ENCODE data around the gene DGKB.

DGKB gene

DNA sequence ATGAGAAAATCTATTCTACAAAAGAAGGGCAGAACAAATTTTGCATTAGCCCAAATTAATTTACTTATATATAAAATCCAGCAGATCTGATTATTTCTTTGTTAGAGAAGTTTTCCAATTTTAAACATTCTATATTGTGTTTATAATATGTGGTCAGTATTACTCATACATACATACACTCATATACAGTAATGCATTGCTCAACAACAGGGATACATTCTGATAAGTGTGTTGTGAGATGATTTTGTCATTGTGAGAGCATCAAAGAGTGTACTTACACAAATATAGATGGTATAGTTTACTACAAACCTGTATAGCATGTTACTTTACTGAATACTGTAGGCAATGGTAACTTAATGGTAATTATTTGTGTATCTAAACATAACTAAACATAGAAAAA is 673.5 kb downstream of the DGKB start:
- Histone ChIP-seq H3K9me2 (replicated peaks; ENCODE audit: insufficient read depth, low read length) (no peaks in the 10 kb centered on the region), H3K79me2 (ENCODE audit: low read length) (no peaks in the 10 kb centered on the region), H3K36me3 (replicated peaks; ENCODE audit: insufficient read depth, low read length) (no peaks in the 10 kb centered on the region), H3K9ac (ENCODE audit: low read length) (no peak overlapping the region), H3K9me3 (replicated peaks; ENCODE audit: insufficient read depth, low read length) (no peaks in the 10 kb centered on the region), H3K4me2 (ENCODE audit: low read depth, low read length) (no peak overlapping the region), H3F3A (ENCODE audit: insufficient read depth, low read length) (no peaks in the 10 kb centered on the region), H3K4me3 (ENCODE audit: low read length) (no peak overlapping the region), H3K27ac (ENCODE audit: low read length) (no peak overlapping the region), H3K4me1 (ENCODE audit: low read length) (no peaks in the 10 kb centered on the region), H4K20me1 (ENCODE audit: insufficient read depth, low read length) (no peaks in the 10 kb centered on the region), H3K27me3 (replicated peaks; ENCODE audit: insufficient read depth, low read length) (no peaks in the 10 kb centered on the region), H2AFZ (ENCODE audit: low read length) (no peak overlapping the region)
- DNase-seq: no peak
- TF ChIP-seq EZH2phosphoT487 (IDR thresholded peaks at IDR 0.05; ENCODE audit: low read length) (no peak), EZH2 (optimal IDR thresholded peaks at IDR 0.05; ENCODE audit: low read depth, low read length) (no peak)
- TF ChIP-seq, protein P1, sequence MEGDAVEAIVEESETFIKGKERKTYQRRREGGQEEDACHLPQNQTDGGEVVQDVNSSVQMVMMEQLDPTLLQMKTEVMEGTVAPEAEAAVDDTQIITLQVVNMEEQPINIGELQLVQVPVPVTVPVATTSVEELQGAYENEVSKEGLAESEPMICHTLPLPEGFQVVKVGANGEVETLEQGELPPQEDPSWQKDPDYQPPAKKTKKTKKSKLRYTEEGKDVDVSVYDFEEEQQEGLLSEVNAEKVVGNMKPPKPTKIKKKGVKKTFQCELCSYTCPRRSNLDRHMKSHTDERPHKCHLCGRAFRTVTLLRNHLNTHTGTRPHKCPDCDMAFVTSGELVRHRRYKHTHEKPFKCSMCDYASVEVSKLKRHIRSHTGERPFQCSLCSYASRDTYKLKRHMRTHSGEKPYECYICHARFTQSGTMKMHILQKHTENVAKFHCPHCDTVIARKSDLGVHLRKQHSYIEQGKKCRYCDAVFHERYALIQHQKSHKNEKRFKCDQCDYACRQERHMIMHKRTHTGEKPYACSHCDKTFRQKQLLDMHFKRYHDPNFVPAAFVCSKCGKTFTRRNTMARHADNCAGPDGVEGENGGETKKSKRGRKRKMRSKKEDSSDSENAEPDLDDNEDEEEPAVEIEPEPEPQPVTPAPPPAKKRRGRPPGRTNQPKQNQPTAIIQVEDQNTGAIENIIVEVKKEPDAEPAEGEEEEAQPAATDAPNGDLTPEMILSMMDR (IDR thresholded peaks at IDR 0.05; ENCODE audit: low read length): no peak

DNA sequence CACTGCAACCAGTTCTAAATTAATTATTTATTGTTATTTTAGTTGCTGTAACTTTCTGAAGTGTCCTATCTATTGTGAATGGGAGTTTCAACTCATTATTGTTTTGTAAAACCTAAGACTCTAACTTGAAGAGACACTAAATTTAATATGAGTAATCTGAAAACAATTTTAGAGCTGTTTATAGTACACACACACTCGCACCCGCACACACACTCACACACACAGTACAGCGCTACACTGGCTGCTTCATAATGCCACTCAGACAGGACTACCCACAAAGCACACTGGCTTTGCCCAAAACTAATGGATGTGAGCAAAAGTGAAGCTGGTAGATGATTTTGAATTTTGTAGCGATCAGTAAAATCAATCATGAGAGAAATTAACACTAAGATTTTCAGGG is 674.2 kb downstream of the DGKB start:
- Histone ChIP-seq H3K4me3 (ENCODE audit: low read length) (no peak overlapping the region), H3K27ac (ENCODE audit: low read length) (no peak overlapping the region), H2AFZ (ENCODE audit: low read length) (no peak overlapping the region), H3K9me2 (replicated peaks; ENCODE audit: insufficient read depth, low read length) (no peaks in the 10 kb centered on the region), H3K4me1 (ENCODE audit: low read length) (no peaks in the 10 kb centered on the region), H3K4me2 (ENCODE audit: low read depth, low read length) (no peak overlapping the region), H3K79me2 (ENCODE audit: low read length) (no peaks in the 10 kb centered on the region), H3K9ac (ENCODE audit: low read length) (no peak overlapping the region), H3F3A (ENCODE audit: insufficient read depth, low read length) (no peaks in the 10 kb centered on the region), H3K27me3 (replicated peaks; ENCODE audit: insufficient read depth, low read length) (no peaks in the 10 kb centered on the region), H3K36me3 (replicated peaks; ENCODE audit: insufficient read depth, low read length) (no peaks in the 10 kb centered on the region), H3K9me3 (replicated peaks; ENCODE audit: insufficient read depth, low read length) (no peaks in the 10 kb centered on the region), H4K20me1 (ENCODE audit: insufficient read depth, low read length) (no peaks in the 10 kb centered on the region)
- DNase-seq: no peak
- TF ChIP-seq EZH2 (optimal IDR thresholded peaks at IDR 0.05; ENCODE audit: low read depth, low read length) (no peak), EZH2phosphoT487 (IDR thresholded peaks at IDR 0.05; ENCODE audit: low read length) (no peak)
- TF ChIP-seq, protein P1 (IDR thresholded peaks at IDR 0.05; ENCODE audit: low read length): no peak

DNA sequence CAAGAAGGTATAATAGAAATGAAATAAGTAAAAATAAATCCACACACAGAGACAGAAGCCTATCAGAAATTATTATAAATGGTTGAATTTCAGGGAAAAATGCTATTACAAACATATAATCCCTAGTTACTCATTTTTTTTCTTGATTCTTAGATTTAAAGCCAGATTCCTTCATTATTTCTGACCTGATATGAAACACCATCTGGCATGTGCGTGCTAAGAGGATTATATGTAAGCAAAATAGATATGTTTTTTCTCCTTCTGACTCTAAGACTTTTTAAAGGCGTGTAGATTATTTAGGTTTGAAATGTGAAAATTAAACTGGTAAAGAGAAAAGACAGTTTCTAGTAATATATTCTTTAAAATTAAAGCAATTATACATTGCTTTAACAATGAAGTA is 676.4 kb downstream of the DGKB start:
- H3K4me1 ChIP-seq (ENCODE audit: low read length): no peaks in the 10 kb centered on the region
- no peak overlapping the region for H3K4me2 ChIP-seq (ENCODE audit: low read depth, low read length)
- H3K9ac ChIP-seq (ENCODE audit: low read length): no peak overlapping the region
- no peaks in the 10 kb centered on the region for H3K27me3 ChIP-seq (replicated peaks; ENCODE audit: insufficient read depth, low read length)
- no peaks in the 10 kb centered on the region for H3F3A ChIP-seq (ENCODE audit: insufficient read depth, low read length)
- no peaks in the 10 kb centered on the region for H4K20me1 ChIP-seq (ENCODE audit: insufficient read depth, low read length)
- H3K79me2 ChIP-seq (ENCODE audit: low read length): no peaks in the 10 kb centered on the region
- H3K9me2 ChIP-seq (replicated peaks; ENCODE audit: insufficient read depth, low read length): no peaks in the 10 kb centered on the region
- H3K36me3 ChIP-seq (replicated peaks; ENCODE audit: insufficient read depth, low read length): no peaks in the 10 kb centered on the region
- no peaks in the 10 kb centered on the region for H3K9me3 ChIP-seq (replicated peaks; ENCODE audit: insufficient read depth, low read length)
- no peak for DNase-seq
- H2AFZ ChIP-seq (ENCODE audit: low read length): no peak overlapping the region
- TF ChIP-seq EZH2phosphoT487 (IDR thresholded peaks at IDR 0.05; ENCODE audit: low read length): no peak
- no peak overlapping the region for H3K4me3 ChIP-seq (ENCODE audit: low read length)
- H3K27ac ChIP-seq (ENCODE audit: low read length): no peak overlapping the region

DNA sequence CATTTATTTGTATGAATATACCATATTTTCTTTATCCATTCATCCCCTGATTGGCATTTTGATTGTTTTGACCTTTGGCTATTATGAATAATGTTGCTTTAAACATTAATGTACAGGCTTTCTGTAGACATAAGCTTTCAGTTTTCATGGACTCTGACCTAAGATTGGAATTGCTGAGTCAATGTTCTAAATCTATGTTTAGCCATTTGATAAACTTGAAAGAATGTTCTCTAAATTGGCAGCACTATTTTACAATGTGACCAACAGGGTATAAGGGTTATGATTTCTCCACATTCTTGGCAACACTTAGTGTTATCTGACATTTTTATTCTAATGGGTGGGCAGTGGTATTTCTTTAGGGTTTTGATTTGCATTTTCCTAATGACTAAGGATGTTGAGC is 683.4 kb downstream of the DGKB start:
- Histone ChIP-seq H3K9ac (ENCODE audit: low read length) (no peak overlapping the region), H3K27ac (ENCODE audit: low read length) (no peak overlapping the region), H3F3A (ENCODE audit: insufficient read depth, low read length) (no peaks in the 10 kb centered on the region), H3K4me3 (ENCODE audit: low read length) (no peak overlapping the region), H3K27me3 (replicated peaks; ENCODE audit: insufficient read depth, low read length) (no peaks in the 10 kb centered on the region), H3K36me3 (replicated peaks; ENCODE audit: insufficient read depth, low read length) (no peaks in the 10 kb centered on the region), H3K79me2 (ENCODE audit: low read length) (no peaks in the 10 kb centered on the region), H2AFZ (ENCODE audit: low read length) (no peak overlapping the region), H3K4me1 (ENCODE audit: low read length) (no peaks in the 10 kb centered on the region), H3K9me2 (replicated peaks; ENCODE audit: insufficient read depth, low read length) (no peaks in the 10 kb centered on the region), H4K20me1 (ENCODE audit: insufficient read depth, low read length) (no peaks in the 10 kb centered on the region), H3K9me3 (replicated peaks; ENCODE audit: insufficient read depth, low read length) (no peaks in the 10 kb centered on the region), H3K4me2 (ENCODE audit: low read depth, low read length) (no peak overlapping the region)
- TF ChIP-seq EZH2phosphoT487 (IDR thresholded peaks at IDR 0.05; ENCODE audit: low read length): no peak
- TF ChIP-seq, protein P1 (IDR thresholded peaks at IDR 0.05; ENCODE audit: low read length): no peak
- peak; percentile 10 for DNase-seq

Measured in MM.1S (cell line).